ENCODE data around the gene ZNF287.

GRCh38 chr17:16552637-16553045 is 16.4 kb downstream of the ZNF287 start:
- TF ChIP-seq, protein P1, sequence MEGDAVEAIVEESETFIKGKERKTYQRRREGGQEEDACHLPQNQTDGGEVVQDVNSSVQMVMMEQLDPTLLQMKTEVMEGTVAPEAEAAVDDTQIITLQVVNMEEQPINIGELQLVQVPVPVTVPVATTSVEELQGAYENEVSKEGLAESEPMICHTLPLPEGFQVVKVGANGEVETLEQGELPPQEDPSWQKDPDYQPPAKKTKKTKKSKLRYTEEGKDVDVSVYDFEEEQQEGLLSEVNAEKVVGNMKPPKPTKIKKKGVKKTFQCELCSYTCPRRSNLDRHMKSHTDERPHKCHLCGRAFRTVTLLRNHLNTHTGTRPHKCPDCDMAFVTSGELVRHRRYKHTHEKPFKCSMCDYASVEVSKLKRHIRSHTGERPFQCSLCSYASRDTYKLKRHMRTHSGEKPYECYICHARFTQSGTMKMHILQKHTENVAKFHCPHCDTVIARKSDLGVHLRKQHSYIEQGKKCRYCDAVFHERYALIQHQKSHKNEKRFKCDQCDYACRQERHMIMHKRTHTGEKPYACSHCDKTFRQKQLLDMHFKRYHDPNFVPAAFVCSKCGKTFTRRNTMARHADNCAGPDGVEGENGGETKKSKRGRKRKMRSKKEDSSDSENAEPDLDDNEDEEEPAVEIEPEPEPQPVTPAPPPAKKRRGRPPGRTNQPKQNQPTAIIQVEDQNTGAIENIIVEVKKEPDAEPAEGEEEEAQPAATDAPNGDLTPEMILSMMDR (IDR thresholded peaks at IDR 0.05): no peak
- no peak for TF ChIP-seq POLR2A (IDR thresholded peaks at IDR 0.05)
